Stimulated activated naive CD8-positive, alpha-beta T cell treated with anti-CD3 and anti-CD28 coated beads, Interleukin-15, Interleukin-2, amounts not matched to agents 100 ng/mL and 50 ng/mL, for 24 hours (primary cell): ENCODE data around the gene SLC5A11.

Experiments used
- H3K27ac Mint-ChIP-seq: one replicate; pipeline ENCODE4 v1.8.0; 2021; ENCODE audit warnings: mild to moderate bottlenecking, mixed read lengths
- H3K27me3 Mint-ChIP-seq: one replicate; pipeline ENCODE4 v1.8.0; 2021; ENCODE audit warnings: mixed read lengths
- H3K36me3 Mint-ChIP-seq: one replicate; pipeline ENCODE4 v1.8.0; 2021; ENCODE audit warnings: low read depth, mixed read lengths
- H3K4me1 Mint-ChIP-seq: one replicate; pipeline ENCODE4 v1.8.0; 2021; ENCODE audit warnings: low read depth, mixed read lengths
- H3K4me3 Mint-ChIP-seq: one replicate; pipeline ENCODE4 v1.8.0; 2021; ENCODE audit warnings: mild to moderate bottlenecking, mixed read lengths
- H3K9me3 Mint-ChIP-seq: one replicate; pipeline ENCODE4 v1.8.0; 2021; ENCODE audit warnings: mixed read lengths

SLC5A11 gene

DNA sequence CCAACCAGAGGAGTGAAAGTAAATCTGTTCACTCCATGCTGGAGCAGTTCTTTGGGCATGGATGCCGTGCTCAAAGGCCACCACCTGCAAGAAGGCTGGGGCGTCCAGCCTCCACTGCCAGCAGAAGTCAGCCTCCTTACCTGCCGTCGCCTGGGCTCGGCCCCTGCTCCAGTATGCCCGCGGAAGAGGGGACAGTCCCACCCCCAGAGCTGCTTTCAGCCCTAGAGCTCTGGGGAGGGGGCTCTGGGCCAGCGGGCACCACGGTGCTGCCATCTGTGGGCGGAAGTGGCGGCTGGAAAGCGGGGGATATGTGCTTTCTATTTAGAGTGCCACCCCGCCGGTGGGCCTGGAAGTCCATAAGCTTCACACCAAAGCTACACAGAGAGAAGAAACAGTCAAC, 93.5 kb downstream of the SLC5A11 start:
- Mint-ChIP-seq H3K36me3 (peaks cover 61% of the 10 kb centered on the region), H3K27ac (no peak overlapping the region), H3K27me3 (no peaks in the 10 kb centered on the region), H3K4me3 (no peak overlapping the region), H3K9me3 (no peaks in the 10 kb centered on the region), H3K4me1 (no peaks in the 10 kb centered on the region)

DNA sequence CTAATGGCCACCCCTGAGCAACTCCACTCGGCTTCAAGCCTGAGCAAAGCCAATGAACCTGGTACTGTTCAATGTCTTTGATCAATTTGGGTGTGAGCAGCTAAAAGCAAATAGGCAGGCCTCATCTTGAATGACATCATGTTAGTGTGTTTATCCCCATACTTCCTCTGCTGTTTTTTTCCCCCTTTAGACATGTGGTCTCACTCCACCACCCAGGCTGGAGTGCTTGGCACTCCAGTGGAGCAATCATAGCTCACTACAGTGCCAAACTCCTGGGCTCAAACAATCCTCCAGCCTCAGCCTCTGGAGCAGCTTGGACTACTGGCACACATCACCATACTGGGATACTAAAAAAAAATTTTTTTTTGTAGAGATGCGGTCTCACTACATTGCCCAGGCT, 94.0 kb downstream of the SLC5A11 start:
- Mint-ChIP-seq H3K4me3 (no peak overlapping the region), H3K4me1 (no peaks in the 10 kb centered on the region), H3K36me3 (peaks cover 58% of the 10 kb centered on the region), H3K9me3 (no peaks in the 10 kb centered on the region), H3K27me3 (no peaks in the 10 kb centered on the region), H3K27ac (no peak overlapping the region)

DNA sequence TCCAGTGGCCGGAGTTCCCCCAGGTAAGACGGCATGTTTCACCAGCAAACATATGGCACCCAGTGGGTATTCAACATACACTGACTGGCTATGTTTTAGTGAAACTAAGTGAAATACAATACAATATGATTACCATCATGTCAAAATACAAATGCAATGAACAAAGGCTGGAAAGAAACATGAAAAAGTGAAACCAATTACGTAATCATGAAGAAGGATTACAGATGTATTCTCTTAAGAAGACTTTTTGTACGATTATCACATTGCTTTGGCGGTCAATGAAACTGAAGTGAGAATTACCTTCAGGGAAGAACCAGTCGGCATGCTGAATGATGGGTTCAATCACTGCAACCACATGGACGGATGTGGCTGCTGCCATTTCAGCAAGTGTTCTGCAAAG, 97.7 kb downstream of the SLC5A11 start:
- H3K9me3 Mint-ChIP-seq: no peaks in the 10 kb centered on the region
- no peaks in the 10 kb centered on the region for H3K27me3 Mint-ChIP-seq
- H3K27ac Mint-ChIP-seq: no peak overlapping the region
- H3K36me3 Mint-ChIP-seq: peaks cover 75% of the 10 kb centered on the region
- no peak overlapping the region for H3K4me3 Mint-ChIP-seq
- no peaks in the 10 kb centered on the region for H3K4me1 Mint-ChIP-seq

DNA sequence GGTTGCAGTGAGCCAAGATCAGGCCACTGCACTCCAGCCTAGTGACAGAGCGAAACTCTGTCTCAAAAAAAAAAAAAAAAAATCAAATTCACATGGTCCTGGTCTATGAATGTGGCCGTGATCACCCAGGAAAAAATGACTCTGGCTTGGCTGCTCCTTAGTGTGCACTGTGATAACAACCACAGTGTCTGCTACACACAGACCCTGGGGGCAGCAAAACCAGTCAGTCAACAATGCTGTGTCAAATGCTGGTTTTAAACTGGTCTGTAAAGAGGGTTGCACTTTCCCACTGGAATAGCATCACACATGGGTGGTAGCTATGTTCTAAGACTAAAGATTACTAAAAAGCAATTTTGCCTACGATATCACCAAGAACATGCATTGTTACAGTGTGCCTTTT, 98.4 kb downstream of the SLC5A11 start:
- no peaks in the 10 kb centered on the region for H3K9me3 Mint-ChIP-seq
- peaks cover 73% of the 10 kb centered on the region for H3K36me3 Mint-ChIP-seq
- no peak overlapping the region for H3K4me3 Mint-ChIP-seq
- H3K27ac Mint-ChIP-seq: no peak overlapping the region
- H3K4me1 Mint-ChIP-seq: no peaks in the 10 kb centered on the region
- no peaks in the 10 kb centered on the region for H3K27me3 Mint-ChIP-seq

DNA sequence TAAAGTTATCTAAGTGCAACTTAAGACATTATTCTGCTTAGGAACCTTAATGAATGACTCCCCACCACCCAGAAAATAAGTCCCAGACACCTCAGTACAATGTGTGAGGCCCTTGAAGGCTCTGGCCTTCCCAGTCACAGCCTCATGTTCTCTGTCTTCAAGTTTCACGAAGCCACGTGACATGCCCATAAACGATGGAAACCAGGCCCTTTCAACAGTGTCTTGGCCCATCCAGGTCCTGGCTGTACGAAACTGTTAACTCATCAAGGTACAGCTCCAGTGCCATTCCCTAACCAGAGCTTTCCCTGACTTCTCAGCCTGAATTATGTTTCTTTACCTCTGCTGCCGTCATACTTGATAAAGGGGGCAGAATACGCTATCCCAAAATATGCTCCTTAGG, 100.4 kb downstream of the SLC5A11 start:
- H3K4me3 Mint-ChIP-seq: no peak overlapping the region
- no peaks in the 10 kb centered on the region for H3K9me3 Mint-ChIP-seq
- H3K27me3 Mint-ChIP-seq: no peaks in the 10 kb centered on the region
- no peaks in the 10 kb centered on the region for H3K4me1 Mint-ChIP-seq
- H3K36me3 Mint-ChIP-seq: peaks cover 72% of the 10 kb centered on the region
- no peak overlapping the region for H3K27ac Mint-ChIP-seq

DNA sequence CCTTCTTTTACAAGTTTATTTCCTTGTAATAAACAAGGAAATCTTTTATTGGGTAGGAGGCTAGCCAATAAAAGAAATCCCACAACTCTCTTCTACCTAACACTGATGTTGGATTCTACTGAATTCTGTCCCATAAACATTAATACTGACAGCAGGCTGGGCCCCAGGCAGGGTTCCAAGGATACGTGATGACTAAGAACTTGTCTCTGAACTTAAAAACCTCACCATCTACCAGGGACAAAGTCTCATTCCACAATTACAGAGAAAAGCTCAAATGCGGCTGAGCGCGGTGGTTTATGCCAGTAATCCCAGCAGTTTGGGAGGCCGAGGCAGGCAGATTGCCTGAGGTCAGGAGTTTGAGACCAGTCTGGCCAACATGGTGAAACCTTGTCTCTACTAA, 104.5 kb downstream of the SLC5A11 start:
- peaks cover 83% of the 10 kb centered on the region for H3K36me3 Mint-ChIP-seq
- no peaks in the 10 kb centered on the region for H3K4me1 Mint-ChIP-seq
- no peaks in the 10 kb centered on the region for H3K27me3 Mint-ChIP-seq
- H3K4me3 Mint-ChIP-seq: no peak overlapping the region
- H3K27ac Mint-ChIP-seq: no peak overlapping the region
- H3K9me3 Mint-ChIP-seq: no peaks in the 10 kb centered on the region

DNA sequence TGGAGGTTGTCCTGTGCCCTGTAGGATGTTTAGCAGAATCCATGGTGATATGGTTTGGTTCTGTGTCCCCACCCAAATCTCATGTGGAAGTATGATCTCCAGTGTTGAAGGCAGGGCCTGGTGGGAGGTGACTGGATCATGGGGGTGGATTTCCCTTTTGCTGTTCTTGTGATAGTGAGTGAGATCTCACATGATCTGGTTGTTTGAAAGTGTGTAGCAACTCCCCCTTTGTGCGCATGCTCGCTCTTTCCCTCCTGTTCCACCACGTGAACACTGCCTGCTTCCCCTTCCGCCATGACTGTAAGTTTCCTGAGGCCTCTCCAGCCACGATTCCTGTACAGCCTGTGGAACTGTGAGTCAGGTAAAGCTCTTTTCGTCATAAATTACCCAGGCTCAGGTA, 107.5 kb downstream of the SLC5A11 start:
- Mint-ChIP-seq H3K27me3 (no peaks in the 10 kb centered on the region), H3K36me3 (peaks cover 81% of the 10 kb centered on the region), H3K27ac (peak overlapping the region; percentile 63), H3K4me1 (no peaks in the 10 kb centered on the region), H3K9me3 (no peaks in the 10 kb centered on the region), H3K4me3 (no peak overlapping the region)

DNA sequence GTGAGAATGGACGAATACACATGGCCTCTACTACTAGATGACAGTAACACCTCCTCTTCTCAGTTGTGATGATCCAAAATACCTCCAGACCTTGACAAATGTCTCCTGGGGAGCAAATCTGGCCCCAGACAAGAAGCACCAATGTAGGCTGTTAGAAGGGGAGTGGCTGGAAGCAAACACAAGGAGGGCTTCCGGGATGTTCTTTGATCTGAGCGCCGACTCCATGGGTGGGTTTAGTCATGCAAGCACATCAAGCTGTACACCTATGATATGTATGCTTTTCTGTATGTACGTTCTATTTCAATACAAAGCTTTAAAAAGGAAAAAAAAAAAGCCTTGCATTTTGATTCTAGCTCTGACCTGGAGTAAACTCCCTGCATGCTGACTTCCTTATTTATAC, 108.0 kb downstream of the SLC5A11 start:
- Mint-ChIP-seq H3K27ac (peak overlapping the region; percentile 63), H3K4me3 (no peak overlapping the region), H3K27me3 (no peaks in the 10 kb centered on the region), H3K4me1 (no peaks in the 10 kb centered on the region), H3K9me3 (no peaks in the 10 kb centered on the region), H3K36me3 (peaks cover 82% of the 10 kb centered on the region)

DNA sequence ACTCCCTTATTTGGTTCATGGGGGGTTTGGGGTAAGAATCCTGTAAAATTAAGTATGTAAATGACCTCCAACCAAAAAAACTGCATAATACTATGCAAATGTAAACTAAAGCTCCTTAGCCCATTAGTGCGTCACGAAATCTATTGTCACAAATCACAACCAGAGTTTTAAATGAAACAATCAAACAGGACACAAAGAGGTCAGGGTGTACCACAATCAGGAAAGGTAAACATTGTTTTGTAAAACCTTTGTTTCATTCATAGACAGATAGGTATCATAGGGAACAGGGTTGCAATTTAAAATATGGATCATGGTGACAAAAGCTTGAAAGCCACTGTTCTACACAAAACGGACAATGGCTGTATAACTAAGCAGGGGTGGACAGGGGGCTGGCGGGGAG, 108.4 kb downstream of the SLC5A11 start:
- no peaks in the 10 kb centered on the region for H3K27me3 Mint-ChIP-seq
- H3K36me3 Mint-ChIP-seq: peaks cover 83% of the 10 kb centered on the region
- no peaks in the 10 kb centered on the region for H3K9me3 Mint-ChIP-seq
- no peak overlapping the region for H3K4me3 Mint-ChIP-seq
- H3K4me1 Mint-ChIP-seq: no peaks in the 10 kb centered on the region
- H3K27ac Mint-ChIP-seq: no peak overlapping the region

DNA sequence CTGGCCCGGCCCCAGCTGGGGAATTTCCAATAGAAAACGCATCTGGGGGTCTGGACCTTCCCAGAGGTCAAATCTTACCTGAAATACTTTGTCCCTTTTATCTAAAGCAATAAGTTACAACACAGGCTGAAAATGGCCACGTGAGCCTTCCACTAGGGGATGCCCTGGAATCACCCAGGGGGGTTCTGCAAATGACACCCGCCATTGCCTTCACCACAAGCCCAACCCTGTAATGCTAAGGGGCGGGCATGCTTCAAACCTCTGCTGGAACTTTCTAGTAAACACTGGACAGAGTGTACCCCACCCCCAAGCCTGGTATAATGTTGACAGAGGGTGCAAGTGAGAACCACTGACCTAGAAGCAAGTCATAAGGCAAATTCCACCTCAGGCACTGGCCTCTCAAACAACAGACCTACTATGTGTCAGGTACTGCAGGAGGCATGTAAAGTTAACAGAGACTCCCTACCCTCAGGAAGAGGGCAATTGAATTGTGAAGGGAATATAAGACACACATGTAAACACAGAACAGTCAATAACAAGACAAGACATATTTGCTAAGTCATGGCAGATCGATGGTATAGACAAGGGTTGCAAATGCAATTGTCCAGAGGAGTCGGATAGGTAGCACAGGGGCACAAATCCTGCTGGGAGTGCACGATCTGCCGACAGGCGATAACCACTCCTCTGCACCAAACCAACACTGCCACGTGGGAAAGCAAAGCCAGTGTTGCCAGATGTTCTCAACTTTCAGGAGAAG, 110.4 kb downstream of the SLC5A11 start:
- no peaks in the 10 kb centered on the region for H3K9me3 Mint-ChIP-seq
- H3K27ac Mint-ChIP-seq: peak overlapping the region; percentile 23
- no peak overlapping the region for H3K4me3 Mint-ChIP-seq
- H3K36me3 Mint-ChIP-seq: peaks cover 83% of the 10 kb centered on the region
- no peaks in the 10 kb centered on the region for H3K4me1 Mint-ChIP-seq
- H3K27me3 Mint-ChIP-seq: no peaks in the 10 kb centered on the region

DNA sequence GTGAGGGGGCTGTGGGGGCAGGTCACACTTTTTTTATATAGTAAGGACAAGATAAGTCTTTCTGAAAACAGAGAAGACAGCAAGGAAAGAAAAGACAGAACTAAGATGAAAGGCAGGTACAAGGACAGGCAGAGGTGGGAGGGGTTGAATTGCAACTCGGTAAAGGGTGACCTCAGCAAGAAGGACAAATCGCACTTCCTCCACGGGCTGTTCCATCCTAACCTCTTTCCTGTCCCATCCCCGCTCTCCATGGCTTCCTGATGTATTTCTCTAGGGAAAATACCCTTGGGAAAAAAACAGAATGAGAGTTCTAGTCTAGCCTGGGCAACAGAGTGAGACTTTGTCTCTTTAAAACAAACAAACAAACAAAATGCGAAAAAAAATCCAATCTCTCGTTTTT, 112.1 kb downstream of the SLC5A11 start:
- Mint-ChIP-seq H3K4me3 (no peak overlapping the region), H3K27ac (no peak overlapping the region), H3K4me1 (no peaks in the 10 kb centered on the region), H3K27me3 (no peaks in the 10 kb centered on the region), H3K9me3 (peaks cover 4% of the 10 kb centered on the region), H3K36me3 (peaks cover 81% of the 10 kb centered on the region)
